ENCODE measurements around the gene PTPN14.
"Not testable (repeated sequence)": the region's sequence is repeated elsewhere in the genome, so short reads cannot be mapped to it uniquely, and the experiment has no call there.

PTPN14 gene

DNA sequence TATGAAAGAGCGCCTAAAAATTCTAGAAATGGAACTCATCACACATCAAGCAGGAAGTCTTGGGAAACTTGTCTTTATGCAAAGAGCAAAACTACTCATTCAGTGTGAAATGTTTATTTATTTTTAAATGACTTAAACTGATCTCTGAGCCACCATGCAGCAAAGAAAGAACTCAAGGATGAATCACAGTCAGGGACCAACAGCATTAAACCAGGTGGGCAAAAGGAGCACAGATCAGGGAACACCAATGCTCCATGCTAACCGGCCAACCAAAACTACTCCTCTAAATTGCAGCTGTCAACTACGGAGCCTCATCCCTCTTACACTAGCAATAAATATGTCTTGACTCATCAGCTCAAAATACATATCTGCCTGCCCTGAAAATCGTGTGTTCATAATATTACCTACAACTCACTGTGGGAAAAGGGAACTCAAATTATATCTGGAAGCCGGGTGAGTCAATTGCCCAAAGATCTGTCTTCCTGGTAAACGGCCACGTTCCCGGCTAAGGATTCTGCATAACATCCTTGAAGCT lies 129.2 kb downstream of the PTPN14 start:
- DNase-seq: no peak

GRCh38 chr1:214420833-214421232 lies 130.6 kb downstream of the PTPN14 start:
- no peak for DNase-seq

- DNase-seq: no peak
Measured at GRCh38 chr1:214420341-214420740, 131.1 kb downstream of the PTPN14 start.

DNA sequence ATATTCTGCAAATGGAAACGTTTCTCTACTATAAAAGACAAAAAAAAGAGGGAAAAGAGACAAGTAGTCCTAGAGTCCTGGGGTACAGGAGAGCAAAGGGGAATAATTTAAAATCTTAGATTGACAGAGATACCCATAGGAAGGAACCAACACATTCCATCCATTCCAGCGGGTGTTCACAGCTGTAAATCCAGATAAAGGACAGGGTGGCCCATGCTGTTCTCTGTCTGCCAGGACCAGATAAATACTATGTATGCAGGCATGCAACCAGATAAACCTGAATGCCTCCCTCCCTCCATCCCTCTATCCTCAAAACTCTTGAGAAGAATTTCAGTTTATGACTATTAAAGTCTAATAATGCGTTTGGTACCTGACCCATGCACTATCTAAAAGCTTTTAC lies 131.8 kb downstream of the PTPN14 start:
- no peak for DNase-seq

- no peak for DNase-seq
Measured at GRCh38 chr1:214418391-214418790, 133.0 kb downstream of the PTPN14 start.

GRCh38 chr1:214417545-214418210 lies 133.7 kb downstream of the PTPN14 start:
- no peak for DNase-seq

DNA sequence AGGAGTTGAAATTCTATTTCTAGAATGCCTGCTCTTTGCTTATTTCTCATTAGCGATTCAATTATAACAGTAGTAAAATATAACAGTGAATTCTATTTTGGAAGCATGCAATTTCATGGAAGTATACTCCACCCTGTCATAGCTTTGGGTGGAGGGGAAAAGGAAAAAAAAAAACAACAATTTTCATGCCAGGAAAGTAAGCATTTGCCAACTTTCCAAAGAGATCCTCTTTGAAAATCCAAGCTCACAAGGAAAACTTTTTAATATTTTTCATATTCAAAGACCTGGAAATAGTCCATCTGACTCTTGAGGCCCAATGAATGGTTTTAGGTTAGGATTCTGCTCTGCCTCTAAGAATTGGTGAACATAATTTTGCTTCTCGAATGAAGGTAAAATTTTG lies 134.5 kb downstream of the PTPN14 start:
- DNase-seq: no peak

GRCh38 chr1:214416417-214416816 lies 135.0 kb downstream of the PTPN14 start:
- DNase-seq: no peak

- DNase-seq: no peak
Measured at GRCh38 chr1:214415131-214415530, 136.3 kb downstream of the PTPN14 start.

GRCh38 chr1:214414691-214415090 lies 136.7 kb downstream of the PTPN14 start:
- DNase-seq: no peak

GRCh38 chr1:214413315-214413714 lies 138.1 kb downstream of the PTPN14 start:
- no peak for DNase-seq

DNA sequence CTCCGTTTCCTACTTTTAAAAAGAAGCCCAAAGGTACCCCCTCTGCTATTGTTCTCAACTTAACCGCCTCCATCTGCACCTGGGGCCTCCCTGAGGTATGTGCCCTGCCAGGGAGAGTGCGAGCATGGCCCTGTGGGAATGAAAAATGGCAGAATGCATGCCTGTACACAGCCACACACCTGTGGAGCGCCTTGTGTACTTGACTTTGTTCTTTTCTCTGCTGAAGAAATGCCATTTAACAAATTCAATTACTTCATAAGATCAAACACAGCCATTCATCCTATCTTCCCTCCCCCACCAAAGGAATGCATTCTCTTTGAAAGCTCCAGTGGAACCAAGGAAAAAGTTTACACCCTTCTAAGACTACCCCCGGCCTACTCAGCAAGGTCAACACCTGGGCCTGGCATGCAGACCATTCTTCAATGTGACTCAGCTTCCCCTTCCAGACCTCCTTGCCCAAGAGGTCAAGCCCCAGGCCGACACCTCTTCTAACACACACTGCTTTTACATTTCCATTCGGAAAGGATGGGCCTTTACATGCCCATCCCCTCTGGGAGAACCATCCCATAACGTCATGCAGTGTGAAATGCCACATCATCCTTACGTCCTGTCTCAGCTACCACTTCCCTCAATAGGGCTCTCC lies 146.7 kb downstream of the PTPN14 start:
- no peak for DNase-seq

GRCh38 chr1:214404154-214404553 lies 147.2 kb downstream of the PTPN14 start:
- DNase-seq: no peak

DNA sequence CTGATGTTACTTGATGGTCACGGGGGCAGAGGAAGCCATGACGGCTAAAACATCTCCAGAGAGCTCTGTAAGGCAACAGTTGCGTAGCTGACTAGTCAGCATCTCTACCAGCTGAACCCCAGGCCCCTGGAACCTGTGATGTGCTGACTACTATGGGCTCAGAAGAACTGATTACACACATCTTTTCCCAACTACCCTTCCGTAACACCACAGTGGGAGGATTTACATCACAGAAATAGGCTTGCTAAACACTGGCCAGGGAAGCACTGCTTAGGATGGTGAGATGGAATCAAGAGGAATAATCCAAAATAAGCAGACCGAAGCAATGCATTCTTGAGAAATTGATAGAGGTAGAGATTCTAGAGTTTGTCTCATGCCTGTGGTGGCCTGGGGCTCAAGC lies 148.0 kb downstream of the PTPN14 start:
- no peak for DNase-seq

DNA sequence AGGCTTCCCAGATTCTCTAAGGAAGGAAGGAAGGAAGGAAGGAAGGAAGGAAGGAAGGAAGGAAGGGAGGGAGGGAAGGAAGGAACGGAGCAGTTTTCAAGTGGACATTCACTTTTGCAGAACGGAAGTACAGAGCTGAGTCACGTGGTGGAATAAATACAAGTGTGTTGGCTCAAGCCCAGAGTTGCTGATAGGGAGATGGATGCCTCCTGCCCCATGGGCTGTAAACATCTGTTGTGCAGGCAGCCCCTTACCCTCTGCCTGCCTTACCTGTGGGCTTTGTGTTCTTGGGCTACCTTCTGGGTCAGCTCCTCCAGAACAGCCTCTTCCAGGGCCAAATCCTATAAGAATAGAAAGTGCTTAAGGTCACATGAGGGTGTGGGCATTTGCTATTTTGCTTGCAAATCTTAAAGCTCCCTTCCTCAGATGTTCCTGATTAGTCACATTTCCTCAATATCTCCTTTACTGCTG lies 148.8 kb downstream of the PTPN14 start:
- DNase-seq: no peak

- no peak for DNase-seq
Measured at GRCh38 chr1:214401666-214402065, 149.7 kb downstream of the PTPN14 start.

DNA sequence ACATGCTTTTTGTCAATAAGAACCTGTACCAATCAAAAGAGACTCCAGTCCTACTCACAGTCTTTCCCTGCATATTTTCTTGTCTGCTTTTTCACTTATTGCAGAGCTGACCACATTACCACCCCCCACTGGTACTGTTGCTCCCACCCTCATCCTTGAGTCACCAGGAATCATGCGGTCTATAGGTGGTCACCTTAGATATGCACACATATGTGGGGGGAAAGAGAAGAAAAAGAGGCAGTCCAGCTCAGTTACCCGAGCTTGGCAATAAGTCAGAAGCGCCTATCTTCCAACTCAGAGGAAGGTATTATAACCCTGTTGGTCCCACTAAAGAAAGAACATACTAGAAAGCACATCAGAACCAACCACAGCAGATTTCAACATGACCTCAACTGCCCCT lies 151.3 kb downstream of the PTPN14 start:
- no peak for DNase-seq

- no peak for DNase-seq
Measured at GRCh38 chr1:214398490-214398889, 152.9 kb downstream of the PTPN14 start.

DNA sequence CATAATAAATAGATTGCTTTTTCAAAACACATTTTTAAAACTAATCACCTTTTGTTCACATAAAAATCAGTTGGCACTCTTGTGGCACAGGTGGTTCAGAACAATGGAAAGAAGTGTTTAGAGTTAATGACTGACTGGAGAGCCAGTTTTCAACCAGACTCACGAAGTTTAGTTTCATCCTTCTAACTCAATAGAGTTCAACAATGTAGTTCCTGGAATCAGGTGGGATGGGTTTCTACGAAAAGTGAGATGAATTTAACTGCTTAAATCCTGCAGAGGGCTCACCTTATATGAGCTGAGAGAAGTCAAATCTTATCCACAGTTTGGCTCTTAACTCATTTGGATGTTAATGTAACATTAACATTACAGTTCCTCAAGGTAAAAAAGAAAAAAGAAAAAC lies 153.9 kb downstream of the PTPN14 start:
- no peak for DNase-seq

DNA sequence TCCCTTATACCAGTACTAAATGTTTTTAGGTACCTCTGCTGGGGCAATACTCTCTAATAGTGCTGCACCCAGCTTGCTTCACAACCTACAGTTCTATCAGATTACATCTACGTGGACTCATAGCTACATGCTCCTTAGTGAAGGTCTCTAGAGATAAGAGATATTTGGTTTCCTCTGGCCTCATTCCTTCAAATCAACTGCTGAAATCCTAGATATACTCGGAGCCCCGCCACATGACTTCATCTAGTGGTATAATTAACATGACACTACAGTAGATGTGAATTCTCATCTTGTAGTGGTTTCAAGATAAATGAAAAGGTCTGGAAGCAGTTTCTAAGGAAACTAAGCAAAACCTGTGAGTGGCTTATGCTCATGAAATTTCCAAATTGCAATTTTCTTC lies 155.1 kb downstream of the PTPN14 start:
- no peak for DNase-seq

DNA sequence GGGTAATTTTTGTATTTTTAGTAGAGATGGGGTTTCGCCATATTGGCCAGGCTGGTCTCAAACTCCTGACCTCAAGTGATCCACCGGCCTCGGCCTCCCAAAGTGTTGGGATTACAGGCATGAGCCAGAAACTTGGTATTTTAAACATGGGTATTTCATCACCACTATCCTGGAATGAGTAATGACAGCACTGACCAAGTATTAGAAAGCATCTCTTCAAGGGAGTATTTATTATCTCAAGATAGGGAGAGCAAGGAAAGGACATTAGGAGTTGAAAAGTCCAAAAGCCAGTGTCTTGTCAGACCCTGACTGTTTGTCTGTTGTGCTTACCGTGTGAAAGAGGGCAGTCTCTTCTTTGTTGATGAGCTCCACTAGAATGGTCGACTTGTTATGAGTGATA lies 156.8 kb downstream of the PTPN14 start:
- not testable (repeated sequence) for DNase-seq

GRCh38 chr1:214393086-214393485 lies 158.3 kb downstream of the PTPN14 start:
- no peak for DNase-seq

DNA sequence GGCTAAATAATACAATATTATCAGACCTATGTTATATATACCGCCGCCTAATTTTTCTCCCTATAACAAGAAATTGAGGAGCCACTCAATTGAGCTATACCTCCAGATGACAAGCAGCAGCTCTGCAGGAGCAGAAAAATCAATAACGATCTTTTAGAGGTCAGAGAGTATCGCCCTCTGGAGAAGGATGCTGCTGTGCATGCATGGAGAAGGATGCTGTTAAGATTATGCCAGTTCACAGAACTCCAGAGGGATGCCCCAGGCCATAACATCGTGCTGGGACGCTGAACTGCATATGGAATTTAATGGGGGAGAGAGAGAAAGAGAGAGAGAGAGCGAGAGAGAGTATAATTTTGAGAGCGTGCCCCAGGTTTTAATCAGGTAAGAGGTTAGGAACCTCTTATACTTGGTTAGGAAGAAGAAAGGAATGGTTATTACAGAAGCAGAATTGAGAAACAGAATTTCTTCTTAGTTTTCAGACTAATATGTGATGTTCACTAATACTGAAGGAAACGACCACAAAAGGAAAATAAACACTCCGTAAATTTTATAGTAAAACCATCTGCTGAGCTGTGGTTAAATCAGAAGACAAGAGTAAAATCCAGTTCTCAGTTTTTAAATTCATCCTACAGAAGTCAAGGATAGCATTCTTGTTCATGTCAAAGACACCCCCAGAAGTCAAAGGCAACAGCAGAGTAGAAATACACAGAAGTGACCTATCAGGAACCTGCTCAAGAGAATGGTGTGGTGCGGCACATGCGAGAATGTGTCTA lies 159.3 kb downstream of the PTPN14 start:
- no peak for DNase-seq

DNA sequence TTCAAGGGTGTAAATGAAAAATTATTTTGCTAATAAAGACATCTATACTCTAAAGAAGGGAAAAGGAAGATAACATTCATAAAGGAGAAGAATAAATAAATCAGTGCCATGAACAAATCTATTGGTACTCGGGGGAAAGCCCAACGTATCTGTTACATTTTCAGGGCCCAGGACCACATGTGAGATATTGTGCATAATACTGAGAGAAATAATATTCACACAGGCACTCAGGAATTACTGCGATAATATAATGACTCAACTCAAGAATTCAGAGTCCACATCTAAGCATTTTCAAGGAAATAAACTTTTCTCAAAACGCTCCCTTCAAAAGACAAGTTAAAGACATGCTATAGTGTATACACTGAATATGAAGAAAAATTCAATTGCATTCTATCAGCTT lies 161.7 kb downstream of the PTPN14 start:
- DNase-seq: no peak

Data from activated naive CD4-positive, alpha-beta T cell treated with Interleukin-2 at 50 U/mL for 16 hours (primary cell).